Endothelial cell of umbilical vein (primary cell): ENCODE results near the gene RGS7BP.

Experiments used
- CTCF ChIP-seq, 2 donors: IDR thresholded peaks; 1 replicate in 1 of 2; 2 replicates in 1 of 2; pipeline ENCODE4 v1.5.1; 2011; ENCODE audit warnings: low read length in 2 of 2, mild to moderate bottlenecking in 2 of 2, moderate library complexity in 2 of 2, control low read depth in 1 of 2, inconsistent platforms in 1 of 2, low read depth in 1 of 2; ENCODE audit not compliant: insufficient read depth in 1 of 2; ENCODE audit errors: extremely low read depth in 1 of 2
- EZH2 ChIP-seq: IDR thresholded peaks from 2 replicates; pipeline ENCODE4 v1.6.1; 2012; ENCODE audit warnings: borderline replicate concordance, low read depth, mild to moderate bottlenecking, moderate library complexity, low read length, inconsistent platforms; ENCODE audit not compliant: severe bottlenecking
- MYC ChIP-seq: IDR thresholded peaks from one replicate; pipeline ENCODE4 v1.6.1; 2011; ENCODE audit warnings: mild to moderate bottlenecking, low read depth, low read length
- POLR2A ChIP-seq: IDR thresholded peaks from 2 replicates; pipeline ENCODE4 v1.6.1; 2012; ENCODE audit warnings: low read depth, mild to moderate bottlenecking, control low read depth, low read length
- POLR2AphosphoS5 ChIP-seq: IDR thresholded peaks from 2 replicates; pipeline ENCODE4 v1.6.1; 2012; ENCODE audit warnings: low read depth, mild to moderate bottlenecking, control low read depth, low read length, moderate library complexity; ENCODE audit not compliant: insufficient read depth

GRCh38 chr5:64486163-64486562 lies 19.7 kb upstream of the RGS7BP start:
- no peak for TF ChIP-seq CTCF (IDR thresholded peaks at IDR 0.05; ENCODE audit: extremely low read depth in 1 of 2, insufficient read depth in 1 of 2, low read depth in 1 of 2, low read length in 2 of 2)
- no peak for TF ChIP-seq POLR2AphosphoS5
- no peak for TF ChIP-seq POLR2A
- TF ChIP-seq MYC = no peak
- no peak for TF ChIP-seq EZH2
